Sigmoid colon (tissue), 7 donors: ENCODE measurements around the gene TGIF1. TPM values are rescaled to one million over a fixed set of nuclear protein-coding genes. Genes with fewer than 3 reads are reported as not detected.
"Not testable (repeated sequence)": the region's sequence is repeated elsewhere in the genome, so short reads cannot be mapped to it uniquely, and the experiment has no call there.

ENCODE experiments used
- DNase-seq: peaks from one replicate; pipeline ENCODE4 v3.0.0-alpha.2; 2019
- H3K27ac ChIP-seq, 4 donors: fragments of 200-600 bp; sonication (generic); one replicate each; pipeline ENCODE4 v1.5.1; 2016 to 2019; ENCODE audit warnings: mild to moderate bottlenecking in 1 of 4
- H3K27me3 ChIP-seq, 3 donors: fragments of 200-600 bp; sonication (generic); one replicate each; pipeline ENCODE4 v1.5.1; 2019; ENCODE audit warnings: mild to moderate bottlenecking in 1 of 3
- H3K36me3 ChIP-seq, 4 donors: fragments of 200-600 bp; sonication (generic); one replicate each; pipeline ENCODE4 v1.5.1; 2016 to 2019
- H3K4me1 ChIP-seq, 4 donors: fragments of 200-600 bp; sonication (generic); one replicate each; pipeline ENCODE4 v1.5.1; 2017 to 2019
- H3K4me3 ChIP-seq, 4 donors: fragments of 200-600 bp; sonication (generic); one replicate each; pipeline ENCODE4 v1.5.1; 2017 to 2019; ENCODE audit warnings: mild to moderate bottlenecking in 2 of 4, moderate library complexity in 1 of 4
- H3K9me3 ChIP-seq, 4 donors: fragments of 200-600 bp in 3 of 4; sonication (generic) in 3 of 4; one replicate each; pipeline versions ENCODE4 v1.5.1 to v1.6.1; 2013 to 2019
- CTCF ChIP-seq, 4 experiments: fragments of 450-650 bp in 3 of 4; fragments of 200-600 bp in 1 of 4; IDR thresholded peaks; one replicate each; pipeline ENCODE4 v1.5.1; 2016 to 2019; ENCODE audit warnings: antibody characterized with exemption in 4 of 4, mild to moderate bottlenecking in 3 of 4, moderate library complexity in 2 of 4
- EP300 ChIP-seq, 4 donors: sonication (generic); formaldehyde crosslinking; IDR thresholded peaks; one replicate each; pipeline ENCODE4 v1.6.1; 2017; ENCODE audit warnings: antibody characterized with exemption in 4 of 4
- POLR2A ChIP-seq, 2 donors: fragments of 450-650 bp; IDR thresholded peaks; one replicate each; pipeline ENCODE4 v1.6.1; 2016; ENCODE audit warnings: antibody characterized with exemption in 2 of 2, mild to moderate bottlenecking in 2 of 2, moderate library complexity in 2 of 2
- POLR2AphosphoS5 ChIP-seq, 4 donors: sonication (generic); formaldehyde crosslinking; IDR thresholded peaks; one replicate each; pipeline ENCODE4 v1.6.1; 2017; ENCODE audit warnings: antibody characterized with exemption in 4 of 4
- WGBS, 2 donors: extraction: QIAGEN DNeasy Blood & Tissue Kit; methylation state at CpG; one replicate each; pipeline ENCODE4 v1.1.7; 2013; 5-methylcytosine and 5-hydroxymethylcytosine counted together
- intact Hi-C: fragments of 100-400 bp; cut with DNase I; formaldehyde crosslinking; loops from one replicate; pipeline ENCODE4 v1.15.1; 2023
- polyA plus RNA-seq, 3 donors: library from polyadenylated mRNA; stranded (reverse); fragments of 200-250 nt; gene quantifications; one replicate each; pipeline ENCODE4 v1.2.3, GENCODE V29; 2013
- total RNA-seq, 4 donors: library from RNA; depleted of rRNA; stranded (reverse); fragments of >200 nt; gene quantifications; one replicate each; pipeline ENCODE4 v1.1.0, GENCODE V29; 2016
- donor health status: healthy with polysubstance abuse.
- donor health status: Bipolar disorder and iron deficiency.
- donor health status: healthy.

The TGIF1 gene
- total and polyA plus RNA-seq, 7 donors, result 32.1 to 80.6 (median 49.9) TPM

GRCh38 chr18:3468833-3469232 lies 18.9 kb downstream of the TGIF1 start:
- no peaks in the 10 kb centered on the region for H3K27me3 ChIP-seq
- H3K4me1 ChIP-seq, result no peaks in the 10 kb centered on the region
- no peak for TF ChIP-seq POLR2AphosphoS5 (IDR thresholded peaks at IDR 0.05)
- no peak for TF ChIP-seq CTCF (IDR thresholded peaks at IDR 0.05)
- no peak for TF ChIP-seq EP300 (IDR thresholded peaks at IDR 0.05)
- no peak for TF ChIP-seq POLR2A (IDR thresholded peaks at IDR 0.05)
- H3K4me3 ChIP-seq, result no peak overlapping the region
- DNase-seq, result no peak
- no peaks in the 10 kb centered on the region for H3K36me3 ChIP-seq
- H3K9me3 ChIP-seq, result no peaks in the 10 kb centered on the region
- H3K27ac ChIP-seq, result no peak overlapping the region
- intact Hi-C loops, result no loop called here
- 52 to 80% methylated on average over 8 of the region's 8 CpGs for WGBS, 2 donors

GRCh38 chr18:3471141-3471648 lies 21.2 kb downstream of the TGIF1 start:
- Histone ChIP-seq H3K4me3 (no peak overlapping the region), H3K9me3 (no peaks in the 10 kb centered on the region), H3K36me3 (no peaks in the 10 kb centered on the region), H3K27me3 (no peaks in the 10 kb centered on the region), H3K27ac (no peak overlapping the region), H3K4me1 (no peaks in the 10 kb centered on the region)
- TF ChIP-seq EP300 (IDR thresholded peaks at IDR 0.05) (no peak), CTCF (IDR thresholded peaks at IDR 0.05) (no peak), POLR2A (IDR thresholded peaks at IDR 0.05) (no peak), POLR2AphosphoS5 (IDR thresholded peaks at IDR 0.05) (no peak)
- DNase-seq, result no peak
- 14 to 70% methylated on average over 3 of the region's 3 CpGs for whole genome bisulfite sequencing, 2 donors
- intact Hi-C loops, result loop anchor here (10.0 kb wide), 1 partner anchor 326 kb away; no protein-coding TSS in a partner anchor

- intact Hi-C loops, result loop anchor here (10.0 kb wide), 1 partner anchor 327 kb away; no protein-coding TSS in a partner anchor
- not testable (repeated sequence) for H3K9me3 ChIP-seq, H3K27me3 ChIP-seq, DNase-seq, H3K36me3 ChIP-seq, H3K27ac ChIP-seq, H3K4me1 ChIP-seq, H3K4me3 ChIP-seq
- WGBS, 2 donors, result 92% methylated on average over 3 of the region's 3 CpGs
These were observed 22.1 kb downstream of the TGIF1 start for GRCh38 chr18:3472121-3472520.

- Histone ChIP-seq H3K9me3 (no peaks in the 10 kb centered on the region), H3K27ac (no peak overlapping the region), H3K4me3 (no peak overlapping the region), H3K36me3 (no peaks in the 10 kb centered on the region), H3K27me3 (no peaks in the 10 kb centered on the region), H3K4me1 (no peaks in the 10 kb centered on the region)
- 77 to 81% methylated on average over 18 of the region's 18 CpGs for WGBS, 2 donors
- intact Hi-C loops, result loop anchor here (10.0 kb wide), 1 partner anchor 328 kb away; no protein-coding TSS in a partner anchor
- TF ChIP-seq POLR2A (IDR thresholded peaks at IDR 0.05) (no peak), EP300 (IDR thresholded peaks at IDR 0.05) (no peak), POLR2AphosphoS5 (IDR thresholded peaks at IDR 0.05) (no peak), CTCF (IDR thresholded peaks at IDR 0.05) (no peak)
- no peak for DNase-seq
These were observed 22.9 kb downstream of the TGIF1 start for GRCh38 chr18:3472681-3473544.

- no peaks in the 10 kb centered on the region for H3K36me3 ChIP-seq
- WGBS, 2 donors, result 93 to 96% methylated on average over 8 of the region's 8 CpGs
- no peak overlapping the region for H3K27ac ChIP-seq
- H3K4me3 ChIP-seq, result no peak overlapping the region
- intact Hi-C loops, result loop anchor here (10.0 kb wide), 1 partner anchor 334 kb away; no protein-coding TSS in a partner anchor
- H3K27me3 ChIP-seq, result no peaks in the 10 kb centered on the region
- H3K4me1 ChIP-seq, result no peaks in the 10 kb centered on the region
- H3K9me3 ChIP-seq, result no peaks in the 10 kb centered on the region
- TF ChIP-seq POLR2AphosphoS5 (IDR thresholded peaks at IDR 0.05), result no peak
- no peak for TF ChIP-seq EP300 (IDR thresholded peaks at IDR 0.05)
- no peak for TF ChIP-seq POLR2A (IDR thresholded peaks at IDR 0.05)
- TF ChIP-seq CTCF (IDR thresholded peaks at IDR 0.05), result no peak
- DNase-seq, result no peak
These were observed 28.4 kb downstream of the TGIF1 start for GRCh38 chr18:3478262-3478978.
